ENCODE measurements around the gene ZC3H6. TPM values are rescaled to one million over a fixed set of nuclear protein-coding genes. Genes with fewer than 3 reads are reported as not detected.

The ZC3H6 gene
- total RNA-seq, 2 donors from 2014 or later, result 12.7 to 16.9 TPM

DNA sequence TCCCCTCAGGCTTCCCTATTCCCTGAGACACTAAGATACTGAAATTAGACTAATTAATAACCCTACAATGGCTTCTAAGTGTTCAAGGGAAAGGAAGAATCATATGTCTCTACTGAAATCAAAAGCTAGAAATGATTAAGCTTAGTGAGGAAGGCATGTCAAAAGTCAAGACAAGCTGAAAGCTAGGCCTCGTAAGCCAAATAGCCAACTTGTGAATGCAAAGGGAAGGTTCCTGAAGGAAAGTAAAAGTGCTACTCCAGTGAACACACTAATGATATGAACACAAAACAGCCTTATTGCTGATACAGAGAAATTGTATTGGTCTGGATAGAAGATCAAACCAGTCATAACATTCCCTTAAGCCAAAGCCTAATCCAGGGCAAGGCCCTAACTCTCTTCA, 30.5 kb upstream of the ZC3H6 start:
- TF ChIP-seq, protein P1, sequence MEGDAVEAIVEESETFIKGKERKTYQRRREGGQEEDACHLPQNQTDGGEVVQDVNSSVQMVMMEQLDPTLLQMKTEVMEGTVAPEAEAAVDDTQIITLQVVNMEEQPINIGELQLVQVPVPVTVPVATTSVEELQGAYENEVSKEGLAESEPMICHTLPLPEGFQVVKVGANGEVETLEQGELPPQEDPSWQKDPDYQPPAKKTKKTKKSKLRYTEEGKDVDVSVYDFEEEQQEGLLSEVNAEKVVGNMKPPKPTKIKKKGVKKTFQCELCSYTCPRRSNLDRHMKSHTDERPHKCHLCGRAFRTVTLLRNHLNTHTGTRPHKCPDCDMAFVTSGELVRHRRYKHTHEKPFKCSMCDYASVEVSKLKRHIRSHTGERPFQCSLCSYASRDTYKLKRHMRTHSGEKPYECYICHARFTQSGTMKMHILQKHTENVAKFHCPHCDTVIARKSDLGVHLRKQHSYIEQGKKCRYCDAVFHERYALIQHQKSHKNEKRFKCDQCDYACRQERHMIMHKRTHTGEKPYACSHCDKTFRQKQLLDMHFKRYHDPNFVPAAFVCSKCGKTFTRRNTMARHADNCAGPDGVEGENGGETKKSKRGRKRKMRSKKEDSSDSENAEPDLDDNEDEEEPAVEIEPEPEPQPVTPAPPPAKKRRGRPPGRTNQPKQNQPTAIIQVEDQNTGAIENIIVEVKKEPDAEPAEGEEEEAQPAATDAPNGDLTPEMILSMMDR (IDR thresholded peaks at IDR 0.05), result no peak
- H3K36me3 ChIP-seq, result peaks cover 30% of the 10 kb centered on the region
- no peak overlapping the region for H3K4me3 ChIP-seq
- no peak for DNase-seq (ENCODE audit: low spot score)
- H3K4me1 ChIP-seq, result no peaks in the 10 kb centered on the region
- no peaks in the 10 kb centered on the region for H3K27me3 ChIP-seq
- H3K27ac ChIP-seq, result no peak overlapping the region
- no peaks in the 10 kb centered on the region for H3K9me3 ChIP-seq

GRCh38 chr2:112251271-112251670, 24.1 kb upstream of the ZC3H6 start:
- H3K9me3 ChIP-seq, result no peaks in the 10 kb centered on the region
- TF ChIP-seq, protein P1 (IDR thresholded peaks at IDR 0.05), result no peak
- no peak for DNase-seq (ENCODE audit: low spot score)
- H3K4me3 ChIP-seq, result no peak overlapping the region
- peaks cover 20% of the 10 kb centered on the region for H3K36me3 ChIP-seq
- H3K27me3 ChIP-seq, result no peaks in the 10 kb centered on the region
- H3K27ac ChIP-seq, result no peak overlapping the region
- H3K4me1 ChIP-seq, result peaks cover 0 to 21% of the 10 kb centered on the region in 2 donors

DNA sequence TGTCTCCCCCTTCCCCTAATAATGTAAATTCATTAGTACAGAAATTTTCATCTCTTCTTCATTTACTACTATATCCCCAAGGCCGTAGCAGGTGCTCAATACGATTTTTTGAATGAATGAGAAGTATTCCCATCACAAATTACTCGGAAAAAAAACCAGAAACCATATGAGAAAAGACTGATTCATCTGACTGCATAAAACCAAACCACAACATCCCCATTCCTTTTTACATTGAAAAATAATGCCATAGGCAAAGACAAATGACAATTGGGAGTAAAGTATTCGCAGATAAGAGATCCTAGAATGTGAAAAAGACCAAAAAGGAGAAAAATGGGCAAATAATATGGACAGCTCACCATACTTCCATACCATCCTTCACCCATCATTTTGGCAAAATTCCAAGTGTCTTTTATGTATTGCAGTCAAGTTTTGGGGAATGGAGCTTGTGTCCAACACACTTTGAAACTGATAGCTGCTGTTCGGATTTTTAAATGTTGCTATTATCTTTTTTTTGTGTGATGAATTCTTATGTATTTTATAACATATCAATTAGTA, 22.1 kb upstream of the ZC3H6 start:
- TF ChIP-seq, protein P1 (IDR thresholded peaks at IDR 0.05), result no peak
- H3K9me3 ChIP-seq, result no peaks in the 10 kb centered on the region
- peaks cover 0 to 21% of the 10 kb centered on the region in 2 donors for H3K4me1 ChIP-seq
- no peak overlapping the region for H3K27ac ChIP-seq
- H3K36me3 ChIP-seq, result peaks cover 12% of the 10 kb centered on the region
- DNase-seq (ENCODE audit: low spot score), result no peak
- H3K4me3 ChIP-seq, result no peak overlapping the region
- no peaks in the 10 kb centered on the region for H3K27me3 ChIP-seq

DNA sequence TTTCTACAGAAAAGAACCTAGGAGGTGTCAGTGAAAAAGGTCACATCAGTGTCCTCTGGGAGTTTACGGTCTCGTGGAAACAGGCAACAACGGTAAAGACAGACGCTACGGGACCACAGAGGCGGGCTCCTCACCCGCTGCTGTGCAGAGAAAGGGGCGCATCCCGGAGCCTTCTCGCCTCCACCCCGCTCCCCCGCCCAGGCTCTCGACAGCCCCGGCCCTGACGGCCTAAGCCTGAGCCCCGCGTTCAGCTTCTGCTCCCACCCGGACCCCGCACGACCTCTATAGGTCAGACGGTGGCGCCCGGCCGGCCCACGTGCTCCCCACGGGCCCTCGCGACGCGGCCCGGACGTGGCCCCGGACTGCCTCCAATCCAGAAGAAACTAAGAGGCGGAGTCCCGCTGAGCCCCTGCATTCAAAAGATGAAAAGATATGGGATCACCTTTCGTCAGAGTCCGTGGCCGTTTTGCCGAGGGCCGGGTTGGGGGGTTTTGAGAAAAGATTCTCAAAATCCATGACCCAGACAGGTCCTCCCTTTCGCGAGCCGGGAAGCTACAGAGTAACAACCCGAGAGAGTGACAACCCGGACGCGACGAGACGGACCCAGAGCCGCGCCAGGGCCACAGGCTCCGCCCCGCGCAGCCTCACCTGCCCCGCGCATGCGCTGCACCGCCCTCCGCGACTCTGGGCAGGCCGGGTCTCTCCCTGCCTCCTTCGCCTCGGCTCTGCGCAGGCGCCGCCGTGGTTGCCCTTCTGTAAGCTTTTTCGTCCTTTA, 20.7 kb upstream of the ZC3H6 start, which contains the start of gene ZC3H8:
Gene ZC3H8, minus strand, starts transcription at position 577 of the 775 bp plus-strand sequence. Its CDS starts 61 bp downstream, at position 516.
- Histone ChIP-seq H3K27ac (peak within 1 kb of the TSS; percentile 91 to 93), H3K36me3 (peaks cover under 1% of the 10 kb centered on the region), H3K4me3 (peak within 1 kb of the TSS; percentile 64 to 82), H3K4me1 (peaks cover 0 to 27% of the 10 kb centered on the region in 2 donors), H3K27me3 (no peaks in the 10 kb centered on the region), H3K9me3 (no peaks in the 10 kb centered on the region)
- TF ChIP-seq, protein P1 (IDR thresholded peaks at IDR 0.05), result no peak
- peak; percentile 91 for DNase-seq (ENCODE audit: low spot score)

DNA sequence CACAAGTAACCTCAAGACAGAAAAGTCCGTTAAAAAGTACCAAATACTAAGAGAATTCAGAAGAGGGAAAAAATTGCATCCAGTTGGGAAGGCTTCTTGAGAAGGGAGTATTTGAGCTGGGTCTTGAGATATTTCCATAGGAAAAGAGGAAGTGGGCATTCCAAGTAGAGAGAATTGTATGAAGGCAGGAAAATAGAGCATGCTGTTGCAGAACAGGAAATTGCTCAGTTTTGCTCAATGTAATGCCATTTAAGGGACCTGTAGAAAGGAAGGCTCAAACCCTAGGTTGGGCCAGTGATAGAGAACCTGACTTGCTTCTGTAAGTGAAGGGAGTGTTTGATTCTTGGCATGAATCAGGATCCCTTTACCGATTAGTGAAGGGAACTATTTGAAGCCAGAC, 19.5 kb upstream of the ZC3H6 start:
- H3K4me3 ChIP-seq, result no peak overlapping the region
- H3K36me3 ChIP-seq, result no peaks in the 10 kb centered on the region
- H3K9me3 ChIP-seq, result no peaks in the 10 kb centered on the region
- H3K4me1 ChIP-seq, result peaks cover 0 to 27% of the 10 kb centered on the region in 2 donors
- TF ChIP-seq, protein P1 (IDR thresholded peaks at IDR 0.05), result no peak
- no peaks in the 10 kb centered on the region for H3K27me3 ChIP-seq
- DNase-seq (ENCODE audit: low spot score), result no peak
- H3K27ac ChIP-seq, result no peak overlapping the region

All from right atrium auricular region (tissue), 2 donors.